GM12875 (cell line): ENCODE results near the gene BOC.

Experiments
- H3K4me3 ChIP-seq: one replicate; pipeline ENCODE4 v1.5.1; 2011; ENCODE audit warnings: low read depth, low read length, control low read depth
- TF ChIP-seq, protein P1 (sequence below): IDR thresholded peaks from 2 replicates; pipeline ENCODE4 v1.5.1; 2011; ENCODE audit warnings: low read depth, mild to moderate bottlenecking, control low read depth, inconsistent platforms, low read length, moderate library complexity, borderline replicate concordance; ENCODE audit not compliant: insufficient read depth

BOC gene

DNA sequence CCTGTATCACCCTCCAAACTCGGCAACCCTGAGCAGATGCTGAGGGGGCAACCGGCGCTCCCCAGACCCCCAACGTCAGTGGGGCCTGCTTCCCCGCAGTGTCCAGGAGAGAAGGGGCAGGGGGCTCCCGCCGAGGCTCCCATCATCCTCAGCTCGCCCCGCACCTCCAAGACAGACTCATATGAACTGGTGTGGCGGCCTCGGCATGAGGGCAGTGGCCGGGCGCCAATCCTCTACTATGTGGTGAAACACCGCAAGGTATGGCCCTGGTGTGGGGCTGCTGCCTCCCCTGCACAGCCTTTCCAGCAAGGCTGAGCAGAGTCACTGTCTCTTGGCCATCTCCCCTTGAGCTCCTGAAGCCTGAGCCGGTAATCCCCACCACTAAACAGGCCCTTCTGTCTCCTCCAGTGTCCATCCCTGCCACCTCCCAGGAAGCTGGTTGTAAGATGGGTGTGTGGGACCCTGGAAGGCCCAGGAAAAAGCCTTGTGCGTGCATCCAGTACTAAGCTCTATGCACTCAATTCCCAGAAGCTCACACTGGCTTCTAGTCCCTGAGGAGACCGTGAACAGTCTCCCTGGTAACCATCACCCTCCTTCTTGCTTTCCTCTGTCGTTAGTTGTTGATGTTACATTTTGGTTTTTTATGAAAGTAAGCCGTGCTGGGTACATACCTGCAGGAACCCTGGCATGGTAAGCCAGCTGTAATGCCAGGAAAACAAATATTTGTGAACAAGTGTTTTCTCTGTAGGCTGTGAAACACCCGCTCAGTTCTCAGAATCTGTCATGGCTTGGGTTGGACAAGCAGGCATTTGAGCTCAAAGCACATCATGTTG, 63.3 kb downstream of the BOC start:
- TF ChIP-seq, protein P1, sequence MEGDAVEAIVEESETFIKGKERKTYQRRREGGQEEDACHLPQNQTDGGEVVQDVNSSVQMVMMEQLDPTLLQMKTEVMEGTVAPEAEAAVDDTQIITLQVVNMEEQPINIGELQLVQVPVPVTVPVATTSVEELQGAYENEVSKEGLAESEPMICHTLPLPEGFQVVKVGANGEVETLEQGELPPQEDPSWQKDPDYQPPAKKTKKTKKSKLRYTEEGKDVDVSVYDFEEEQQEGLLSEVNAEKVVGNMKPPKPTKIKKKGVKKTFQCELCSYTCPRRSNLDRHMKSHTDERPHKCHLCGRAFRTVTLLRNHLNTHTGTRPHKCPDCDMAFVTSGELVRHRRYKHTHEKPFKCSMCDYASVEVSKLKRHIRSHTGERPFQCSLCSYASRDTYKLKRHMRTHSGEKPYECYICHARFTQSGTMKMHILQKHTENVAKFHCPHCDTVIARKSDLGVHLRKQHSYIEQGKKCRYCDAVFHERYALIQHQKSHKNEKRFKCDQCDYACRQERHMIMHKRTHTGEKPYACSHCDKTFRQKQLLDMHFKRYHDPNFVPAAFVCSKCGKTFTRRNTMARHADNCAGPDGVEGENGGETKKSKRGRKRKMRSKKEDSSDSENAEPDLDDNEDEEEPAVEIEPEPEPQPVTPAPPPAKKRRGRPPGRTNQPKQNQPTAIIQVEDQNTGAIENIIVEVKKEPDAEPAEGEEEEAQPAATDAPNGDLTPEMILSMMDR: no peak

DNA sequence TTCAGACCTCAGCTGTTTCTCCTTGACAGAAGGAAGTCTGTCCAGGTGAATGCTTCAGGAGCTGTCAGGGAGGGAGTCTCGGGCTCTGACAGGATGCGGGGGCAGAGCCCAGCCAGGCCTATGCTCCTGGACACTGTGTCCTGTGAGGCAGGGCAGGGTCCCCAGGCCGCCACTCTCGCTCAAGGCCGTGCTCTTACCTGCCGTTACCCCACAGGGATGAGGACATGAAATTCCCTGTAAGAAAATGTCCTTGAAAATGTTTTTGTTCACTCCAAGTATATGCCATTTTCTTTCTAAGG, 63.9 kb downstream of the BOC start:
- TF ChIP-seq, protein P1: no peak
- H3K4me3 ChIP-seq: no peak overlapping the region

More for the DNA sequence above, 63.3 kb downstream of the BOC start:
- H3K4me3 ChIP-seq: no peak overlapping the region

DNA sequence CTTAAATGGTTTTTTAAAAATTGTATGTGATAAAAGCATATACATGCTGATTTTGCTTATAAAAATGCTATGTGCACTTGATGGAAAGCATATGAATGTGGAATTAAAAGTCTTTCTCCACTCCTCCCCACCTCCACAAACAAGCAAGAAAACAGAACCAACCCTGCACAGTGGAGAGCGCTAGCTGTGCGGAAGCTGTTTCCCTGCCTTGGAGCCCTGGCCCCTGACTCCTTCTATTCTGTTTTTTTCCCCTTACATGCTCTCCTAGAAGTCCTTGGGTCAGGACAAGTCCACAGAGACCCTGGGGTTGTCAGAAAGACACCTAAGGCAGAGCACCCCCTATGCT, 64.2 kb downstream of the BOC start:
- no peak overlapping the region for H3K4me3 ChIP-seq
- TF ChIP-seq, protein P1: no peak

DNA sequence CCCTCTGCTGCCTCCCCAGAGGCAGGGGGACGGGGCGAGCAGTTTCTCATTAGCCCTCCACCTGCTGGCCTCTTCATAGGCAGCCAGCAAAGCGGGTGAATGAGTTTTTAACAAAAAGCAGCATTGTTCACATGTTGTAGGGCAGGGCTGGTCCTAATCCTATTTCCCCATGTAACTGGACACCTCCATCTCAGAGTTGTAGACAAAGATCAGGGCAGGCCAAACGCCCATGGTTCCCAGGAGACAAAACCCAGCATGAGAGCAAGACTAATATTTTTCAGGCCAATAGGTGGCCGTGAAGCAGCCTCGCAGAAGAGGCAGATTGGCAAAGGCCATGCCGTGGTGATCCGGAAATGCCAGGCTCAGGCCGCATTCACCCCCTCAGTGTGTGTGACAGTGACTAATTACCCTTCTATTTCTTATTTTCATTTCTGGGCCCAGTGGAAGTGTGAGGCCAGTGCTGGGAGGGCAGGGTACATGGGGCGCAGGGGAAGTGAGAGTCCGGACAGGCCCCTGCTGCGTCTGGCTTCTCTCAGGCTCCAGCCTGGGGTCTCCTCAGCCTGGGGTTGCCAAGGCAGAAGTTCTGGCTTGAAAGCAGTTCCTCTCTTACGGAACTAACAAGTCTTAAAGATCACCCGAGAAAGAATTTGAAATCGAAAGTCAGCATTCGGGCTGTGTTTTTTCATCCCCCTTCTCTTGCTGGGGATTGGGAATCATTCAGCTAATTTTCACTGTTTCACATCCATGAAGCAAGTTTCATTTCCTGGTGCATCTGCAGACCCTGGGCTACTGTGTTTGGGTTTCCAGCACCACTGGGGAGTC, 64.8 kb downstream of the BOC start:
- TF ChIP-seq, protein P1: no peak

DNA sequence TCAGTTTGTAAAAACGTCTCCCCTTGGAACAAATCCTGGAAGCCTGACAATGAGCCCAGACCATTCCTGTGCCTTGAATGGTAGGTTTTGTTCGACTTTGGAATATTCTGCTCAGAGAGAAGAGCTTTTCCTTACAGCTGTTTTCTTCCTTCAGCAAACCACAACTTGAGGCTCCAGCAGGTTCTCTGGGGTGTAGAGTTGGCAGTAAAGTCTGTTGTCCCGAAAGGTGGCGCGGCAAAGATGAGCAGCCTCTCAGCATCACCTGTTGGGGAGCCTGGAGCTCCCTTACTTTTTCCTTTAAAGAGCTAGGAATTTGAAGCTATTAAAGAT, 65.4 kb downstream of the BOC start:
- no peak overlapping the region for H3K4me3 ChIP-seq
- TF ChIP-seq, protein P1: no peak

More for the DNA sequence above, 64.8 kb downstream of the BOC start:
- H3K4me3 ChIP-seq: no peak overlapping the region

DNA sequence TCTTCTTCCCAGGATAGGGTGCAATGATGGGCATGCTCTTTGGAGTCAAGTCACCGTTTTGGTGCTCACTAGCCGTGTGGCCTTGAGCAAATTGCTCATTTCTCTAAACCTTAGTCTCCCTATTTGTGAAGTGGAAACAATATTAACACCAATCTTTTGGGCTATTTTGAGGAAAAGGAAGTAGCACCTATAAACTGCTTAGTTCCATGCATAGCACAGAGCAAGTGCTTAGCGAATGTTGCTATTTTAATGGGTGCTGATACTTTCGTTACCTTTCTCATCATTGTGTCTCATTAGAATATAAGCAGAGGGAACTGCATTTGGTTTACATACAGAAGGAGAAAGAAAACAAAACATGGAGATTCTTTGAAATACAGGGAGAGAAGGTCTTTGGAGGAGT, 66.1 kb downstream of the BOC start:
- no peak overlapping the region for H3K4me3 ChIP-seq
- TF ChIP-seq, protein P1: no peak

DNA sequence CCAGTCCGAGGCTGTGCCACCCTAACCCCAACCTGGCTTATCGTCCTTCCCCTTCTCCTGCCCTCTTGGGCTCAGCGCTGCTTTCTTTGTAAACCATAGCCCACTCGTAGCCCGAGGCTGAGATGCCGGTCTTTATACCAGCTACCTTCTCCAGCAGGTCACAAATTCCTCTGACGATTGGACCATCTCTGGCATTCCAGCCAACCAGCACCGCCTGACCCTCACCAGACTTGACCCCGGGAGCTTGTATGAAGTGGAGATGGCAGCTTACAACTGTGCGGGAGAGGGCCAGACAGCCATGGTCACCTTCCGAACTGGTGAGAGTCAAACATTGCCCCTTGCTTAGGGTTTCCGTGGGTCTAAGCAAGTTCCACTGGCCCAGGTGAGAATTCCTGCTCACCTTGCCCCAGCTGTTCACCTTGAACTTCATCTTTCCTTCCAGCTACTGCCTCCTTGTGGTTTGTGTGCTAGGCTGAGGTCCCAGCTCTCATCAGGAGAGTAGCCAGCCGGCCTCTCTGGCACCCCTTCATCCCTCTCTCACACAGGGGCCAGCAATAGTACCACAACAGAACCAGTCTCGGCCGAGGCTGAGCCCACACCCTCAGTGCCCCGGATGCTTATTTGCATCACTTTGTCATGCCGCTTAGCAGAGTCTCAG, 66.7 kb downstream of the BOC start:
- H3K4me3 ChIP-seq: no peak overlapping the region
- TF ChIP-seq, protein P1: peak; percentile 32; the same call in 1 of the 2 replicates
